CD4-positive, alpha-beta T cell treated with Interferon gamma for 1 hour (primary cell): ENCODE results near the gene DNAJB13.
A peak's percentile ranks its signal among the peaks of the same experiment; 100 is the strongest.

Experiments
- DNase-seq: peaks from one replicate; pipeline ENCODE4 v3.0.0-alpha.2; 2020

The DNAJB13 gene

GRCh38 chr11:74001822-74002286, 51.0 kb downstream of the DNAJB13 start:
- no peak for DNase-seq

DNA sequence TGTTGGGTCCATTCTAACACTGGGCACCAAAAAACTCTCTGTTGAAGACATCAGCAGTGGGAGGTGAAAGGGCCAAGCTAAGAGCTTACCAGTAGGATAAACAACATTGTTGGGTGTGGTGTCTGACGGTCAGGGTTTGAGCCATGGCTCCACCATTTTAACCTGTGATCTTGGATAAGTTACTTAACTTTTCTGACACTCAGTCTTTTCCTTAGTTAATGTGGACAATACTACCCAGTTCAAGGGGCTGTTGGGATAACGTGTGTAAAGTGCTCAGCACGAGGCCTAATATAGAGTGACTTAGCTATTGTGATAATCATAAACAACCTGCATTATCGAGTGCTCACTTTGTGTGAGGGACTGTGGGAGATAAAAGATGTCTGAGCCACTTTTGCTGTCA, 52.0 kb downstream of the DNAJB13 start:
- no peak for DNase-seq

- no peak for DNase-seq
These were observed 53.3 kb downstream of the DNAJB13 start for GRCh38 chr11:74004046-74004695.

DNA sequence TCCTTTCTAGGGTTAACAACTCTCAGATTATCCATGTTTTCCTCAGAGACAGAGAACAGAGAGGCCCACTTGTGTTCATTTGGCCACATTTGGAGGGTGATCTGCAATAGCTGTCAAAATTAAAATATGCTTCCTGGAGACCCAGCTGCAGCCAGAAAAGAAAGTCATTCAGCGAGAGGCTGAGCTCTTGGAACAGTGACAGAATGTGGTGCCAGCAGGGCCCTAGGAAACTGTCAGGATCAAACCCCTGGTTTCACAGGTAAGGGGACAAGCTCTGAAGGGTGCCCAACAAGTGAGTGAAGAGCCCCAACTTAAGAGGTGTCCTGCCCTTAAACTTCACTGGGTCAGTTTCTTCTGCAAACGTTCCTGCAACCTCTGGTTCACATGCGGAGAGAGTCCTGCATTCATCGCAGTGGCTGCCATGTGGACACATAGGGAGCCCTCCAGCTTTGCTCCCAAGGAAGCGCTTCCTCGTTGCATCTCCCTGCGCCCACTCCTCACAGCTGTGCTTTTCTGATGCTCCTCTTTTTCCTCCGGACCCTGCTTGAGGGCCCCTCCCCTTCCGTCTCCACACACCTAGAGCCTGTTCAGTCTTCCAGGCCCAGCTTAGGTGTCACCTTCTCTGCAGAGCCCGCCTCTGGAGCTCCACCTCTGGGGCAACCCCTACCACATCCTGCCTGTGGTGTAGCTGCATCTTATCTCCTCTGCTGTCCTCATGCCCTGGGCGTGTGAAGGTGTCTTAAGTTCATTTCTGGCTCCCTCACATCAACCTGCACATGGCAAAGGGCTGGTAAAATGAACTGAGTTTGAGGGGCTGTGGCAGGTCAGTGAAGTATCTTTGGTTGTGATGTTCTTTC, 54.2 kb downstream of the DNAJB13 start:
- peak; percentile 86 for DNase-seq

DNA sequence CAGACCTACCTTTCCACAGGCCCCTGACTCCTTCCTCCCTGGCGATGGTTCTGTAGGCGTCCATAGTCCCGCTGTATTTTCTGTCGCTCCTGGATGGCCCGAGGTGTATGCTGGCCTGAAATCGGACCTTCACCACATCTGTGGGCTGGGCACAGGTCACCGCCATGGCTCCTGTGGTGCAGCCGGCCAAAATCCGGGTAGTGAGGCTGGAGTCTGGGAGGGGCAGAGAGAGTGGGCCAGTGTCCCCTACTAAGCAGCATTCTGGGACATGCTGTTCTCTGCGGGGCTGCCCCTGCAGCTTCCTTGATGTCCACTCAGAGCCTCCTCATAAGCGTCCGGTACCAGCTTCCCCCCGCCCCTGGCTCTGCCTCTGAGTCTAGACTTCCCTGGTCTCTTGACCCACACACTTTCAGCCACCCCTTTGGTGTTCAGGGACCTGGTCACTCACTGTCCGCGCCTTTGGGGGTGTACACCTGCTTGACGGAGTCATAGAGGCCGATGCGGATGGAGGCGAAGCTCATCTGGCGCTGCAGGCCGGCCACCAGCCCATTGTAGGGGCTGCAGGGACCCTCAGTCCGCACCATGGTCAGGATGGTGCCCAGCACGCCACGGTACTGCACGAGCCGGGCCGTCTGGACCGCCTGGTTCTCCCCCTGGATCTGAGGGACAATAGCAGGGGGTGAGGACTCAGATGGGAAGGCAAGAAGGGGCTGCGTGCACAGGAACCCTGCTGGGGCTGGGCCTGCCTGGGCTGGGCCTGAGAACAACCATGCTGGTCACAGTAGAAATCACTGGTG, 55.1 kb downstream of the DNAJB13 start:
- no peak for DNase-seq

- no peak for DNase-seq
These were observed 56.0 kb downstream of the DNAJB13 start for GRCh38 chr11:74006743-74007304.

- no peak for DNase-seq
These were observed 57.0 kb downstream of the DNAJB13 start for GRCh38 chr11:74007691-74008372.

- DNase-seq, result no peak
These were observed 57.8 kb downstream of the DNAJB13 start, which contains the start of gene UCP3 for GRCh38 chr11:74008373-74009229. Gene UCP3 (minus strand): TSS chr11:74009085. CDS start chr11:74007042, 2,043 bp downstream.

- no peak for DNase-seq
These were observed 58.4 kb downstream of the DNAJB13 start for GRCh38 chr11:74009230-74009547.

GRCh38 chr11:74009675-74010305, 59.0 kb downstream of the DNAJB13 start:
- no peak for DNase-seq

GRCh38 chr11:74010306-74011300, 59.8 kb downstream of the DNAJB13 start:
- no peak for DNase-seq

GRCh38 chr11:74011360-74012073, 60.7 kb downstream of the DNAJB13 start:
- peak; percentile 66 for DNase-seq

DNA sequence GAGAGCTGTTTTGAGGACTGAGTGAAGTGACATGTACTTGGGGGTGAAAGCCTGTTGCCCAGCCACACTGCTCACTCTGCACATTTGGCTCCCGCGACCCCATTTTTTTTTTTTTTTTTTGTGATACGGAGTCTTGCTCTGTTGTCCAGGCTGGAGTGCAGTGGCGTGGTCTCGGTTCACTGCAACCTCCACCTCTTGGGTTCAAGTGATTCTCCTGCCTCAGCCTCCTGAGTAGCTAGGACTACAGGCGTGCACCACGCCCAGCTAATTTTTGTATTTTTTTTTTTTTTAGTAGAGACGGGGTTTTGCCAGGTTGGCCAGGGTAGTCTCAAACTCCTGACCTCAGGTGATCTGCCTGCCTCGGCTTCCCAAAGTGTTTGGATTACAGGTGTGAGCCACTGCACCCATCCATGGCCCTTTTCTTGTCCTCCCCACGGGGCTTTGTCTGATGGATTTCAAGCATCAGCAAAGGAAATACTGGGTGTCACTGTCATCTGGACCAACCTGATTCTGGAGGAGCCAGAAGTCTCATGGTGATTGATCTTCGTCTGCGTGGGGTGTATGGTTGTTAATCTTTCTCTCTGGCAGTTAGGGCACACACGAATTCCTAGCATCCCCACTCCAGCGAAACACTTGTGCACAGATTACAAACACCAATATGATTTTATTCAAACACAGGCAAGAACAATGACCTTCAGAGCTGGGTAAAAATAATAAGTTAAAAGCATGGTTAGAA, 61.4 kb downstream of the DNAJB13 start:
- no peak for DNase-seq

- no peak for DNase-seq
These were observed 62.3 kb downstream of the DNAJB13 start for GRCh38 chr11:74013141-74013540.

DNA sequence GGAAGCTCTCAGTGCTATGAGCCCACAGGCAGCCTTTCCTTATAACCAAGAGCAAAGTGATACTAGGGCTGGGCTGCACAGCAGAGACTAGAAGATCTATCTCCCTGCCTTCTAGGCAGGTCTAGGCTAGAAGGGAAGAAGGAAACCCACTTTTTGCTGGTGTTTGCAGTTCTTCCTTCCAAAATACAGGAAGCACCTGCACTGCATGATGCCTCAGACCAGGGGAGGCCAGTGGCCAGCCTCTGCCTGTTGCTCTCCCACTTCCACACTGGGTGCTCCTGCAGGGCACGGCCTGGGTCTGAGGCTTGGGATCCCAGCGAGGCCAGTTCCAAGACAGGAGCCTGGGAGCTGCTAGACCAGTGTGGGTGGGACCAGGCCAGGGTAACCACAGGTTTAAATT, 64.1 kb downstream of the DNAJB13 start:
- no peak for DNase-seq

DNA sequence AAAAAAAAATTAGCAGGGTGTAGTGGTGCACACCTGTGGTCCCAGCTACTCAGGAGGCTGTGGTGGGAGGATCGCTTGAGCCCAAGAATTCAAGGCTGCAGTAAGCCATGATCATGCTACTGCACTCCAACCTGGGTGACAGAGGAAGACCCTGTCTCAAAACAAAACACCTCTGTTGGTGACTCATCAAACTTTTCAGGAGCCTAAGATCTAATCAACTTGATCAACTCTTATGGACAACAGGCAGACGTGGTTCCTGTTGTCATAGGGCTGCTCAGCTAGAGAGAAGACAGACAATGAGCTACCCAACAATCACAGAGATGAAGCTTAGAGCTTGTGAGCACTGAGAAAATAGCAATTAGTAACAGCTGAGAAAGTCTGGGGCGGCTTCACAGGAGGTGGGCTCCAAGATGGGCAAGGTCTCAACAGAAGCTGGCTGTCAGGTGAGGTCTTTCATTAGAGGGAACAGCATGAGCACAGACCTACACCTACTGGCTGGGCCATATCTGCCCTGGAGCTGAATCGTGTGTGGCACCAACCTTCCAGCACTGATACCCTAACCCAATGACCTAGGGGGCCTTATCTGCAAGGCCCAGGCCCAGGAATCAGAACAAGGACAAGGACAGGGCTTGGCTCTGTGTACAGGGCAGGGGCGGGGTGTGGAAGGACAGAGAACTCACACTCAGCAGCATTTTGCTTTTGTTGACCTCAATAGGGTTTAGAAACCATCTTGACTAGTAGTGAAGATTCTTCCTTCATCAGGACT, 65.3 kb downstream of the DNAJB13 start:
- DNase-seq, result no peak

DNA sequence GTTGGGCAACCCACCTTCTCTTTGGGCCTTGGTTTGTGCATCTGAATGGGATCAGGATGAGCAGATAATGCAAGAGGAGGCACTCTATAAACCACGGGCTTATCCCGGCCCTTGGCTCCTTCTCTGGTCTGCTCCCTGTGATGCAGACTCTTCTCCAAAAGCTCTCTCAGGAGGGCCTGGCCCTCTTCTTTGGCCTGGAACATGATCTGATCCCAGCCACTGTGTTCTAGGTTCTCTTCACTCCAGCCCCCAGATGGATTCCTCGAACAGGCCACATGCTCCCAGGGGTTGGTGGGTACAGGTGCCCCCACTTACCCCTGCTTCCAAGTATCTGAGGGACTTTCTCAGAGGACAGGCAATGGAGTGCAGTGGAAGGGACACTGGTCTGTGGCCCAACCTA, 66.8 kb downstream of the DNAJB13 start:
- DNase-seq, result no peak
